Measurements from ENCODE around the gene KCNN3. TPM values are rescaled to one million over a fixed set of nuclear protein-coding genes. Genes with fewer than 3 reads are reported as not detected.

KCNN3 gene
- total RNA-seq, 6 donors from 2014 or later, result 2.7 to 6.6 (median 3.7) TPM

DNA sequence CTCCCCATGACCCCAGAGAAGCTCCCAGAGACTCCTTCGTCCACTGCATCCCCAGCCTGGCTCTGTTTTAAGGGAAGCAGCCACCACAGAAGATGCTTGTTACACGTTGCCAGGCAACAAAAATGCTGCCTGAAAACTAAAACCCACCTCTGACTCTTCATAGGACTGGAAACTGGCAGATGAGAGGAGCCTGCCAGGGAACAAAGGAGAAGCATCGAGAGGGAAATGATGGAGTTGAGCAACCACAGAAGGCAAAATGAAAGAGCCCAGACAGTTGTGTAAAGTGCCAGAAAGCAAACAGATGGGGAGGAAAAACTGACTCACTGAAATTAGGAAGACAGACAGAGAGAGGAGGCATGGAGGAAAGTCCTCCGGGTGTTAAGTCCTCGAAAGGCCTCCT lies 118.4 kb downstream of the KCNN3 start:
- Histone ChIP-seq H3K4me1 (peaks cover 7 to 9% (median 8%) of the 10 kb centered on the region in 4 donors), H3K27me3 (no peaks in the 10 kb centered on the region), H3K4me3 (no peak overlapping the region), H3K9me3 (no peaks in the 10 kb centered on the region), H3K36me3 (no peaks in the 10 kb centered on the region), H3K27ac (no peak overlapping the region)
- TF ChIP-seq POLR2AphosphoS5 (IDR thresholded peaks at IDR 0.05) (no peak), EP300 (IDR thresholded peaks at IDR 0.05) (no peak), POLR2A (IDR thresholded peaks at IDR 0.05) (no peak)
- TF ChIP-seq, protein P1, sequence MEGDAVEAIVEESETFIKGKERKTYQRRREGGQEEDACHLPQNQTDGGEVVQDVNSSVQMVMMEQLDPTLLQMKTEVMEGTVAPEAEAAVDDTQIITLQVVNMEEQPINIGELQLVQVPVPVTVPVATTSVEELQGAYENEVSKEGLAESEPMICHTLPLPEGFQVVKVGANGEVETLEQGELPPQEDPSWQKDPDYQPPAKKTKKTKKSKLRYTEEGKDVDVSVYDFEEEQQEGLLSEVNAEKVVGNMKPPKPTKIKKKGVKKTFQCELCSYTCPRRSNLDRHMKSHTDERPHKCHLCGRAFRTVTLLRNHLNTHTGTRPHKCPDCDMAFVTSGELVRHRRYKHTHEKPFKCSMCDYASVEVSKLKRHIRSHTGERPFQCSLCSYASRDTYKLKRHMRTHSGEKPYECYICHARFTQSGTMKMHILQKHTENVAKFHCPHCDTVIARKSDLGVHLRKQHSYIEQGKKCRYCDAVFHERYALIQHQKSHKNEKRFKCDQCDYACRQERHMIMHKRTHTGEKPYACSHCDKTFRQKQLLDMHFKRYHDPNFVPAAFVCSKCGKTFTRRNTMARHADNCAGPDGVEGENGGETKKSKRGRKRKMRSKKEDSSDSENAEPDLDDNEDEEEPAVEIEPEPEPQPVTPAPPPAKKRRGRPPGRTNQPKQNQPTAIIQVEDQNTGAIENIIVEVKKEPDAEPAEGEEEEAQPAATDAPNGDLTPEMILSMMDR (IDR thresholded peaks at IDR 0.05), result no peak
- WGBS, 2 donors, result 53 to 60% methylated on average over 5 of the region's 5 CpGs
- peak in 1 of 2 donors; percentile 62 for ATAC-seq (ENCODE audit: low FRiP score in 2 of 2)
- no peak for DNase-seq

DNA sequence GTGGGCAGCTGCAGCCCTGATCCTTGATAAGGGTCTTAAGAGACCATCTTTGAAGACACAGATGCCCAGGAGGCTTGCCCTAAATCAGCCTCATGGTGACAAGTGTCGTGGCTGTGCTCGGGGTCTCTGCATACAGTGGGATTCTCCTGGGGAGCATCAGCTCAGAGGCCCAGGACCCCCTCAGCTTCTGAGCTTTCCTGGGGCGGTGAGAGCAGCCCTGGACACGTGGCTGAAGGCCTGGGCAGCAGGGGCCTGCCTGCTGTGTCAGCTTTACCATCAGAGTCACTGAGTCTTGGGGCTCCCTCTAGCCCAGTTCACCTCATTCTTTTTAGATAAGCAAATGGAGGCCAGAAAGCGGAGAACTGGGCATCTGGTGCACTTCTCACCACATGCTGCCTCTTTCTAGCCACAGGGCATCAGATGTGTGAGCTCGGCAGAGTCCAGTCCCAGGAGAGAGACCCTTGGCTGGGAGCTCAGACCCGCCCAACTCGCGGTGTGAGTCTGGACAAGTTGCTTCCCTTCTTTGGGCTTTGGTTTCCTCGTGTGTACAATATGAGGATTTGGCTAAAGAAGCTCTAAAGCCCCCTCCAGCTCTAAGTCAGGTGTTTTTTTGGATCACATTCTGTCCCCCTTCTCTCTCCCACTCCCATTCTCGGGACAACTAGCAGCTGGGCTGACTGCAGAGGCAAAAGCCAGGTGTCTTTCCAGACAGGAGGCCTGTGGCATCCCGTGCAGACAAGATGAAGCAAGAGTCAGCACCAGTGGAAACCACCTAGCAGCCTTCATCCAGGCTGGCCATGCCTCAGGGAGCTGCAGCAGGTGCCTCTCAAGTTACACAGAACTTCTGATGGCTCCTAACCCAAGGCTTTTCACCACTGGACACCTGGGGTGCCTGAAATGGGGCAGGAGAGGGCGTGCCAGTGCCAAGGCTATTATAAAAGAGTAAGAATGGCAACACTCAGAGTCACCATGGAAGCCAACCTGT lies 119.1 kb downstream of the KCNN3 start:
- TF ChIP-seq POLR2AphosphoS5 (IDR thresholded peaks at IDR 0.05), result no peak
- TF ChIP-seq EP300 (IDR thresholded peaks at IDR 0.05), result no peak
- TF ChIP-seq, protein P1 (IDR thresholded peaks at IDR 0.05), result no peak
- TF ChIP-seq POLR2A (IDR thresholded peaks at IDR 0.05), result no peak
- Histone ChIP-seq H3K4me3 (no peak overlapping the region), H3K27ac (no peak overlapping the region), H3K27me3 (no peaks in the 10 kb centered on the region), H3K36me3 (no peaks in the 10 kb centered on the region), H3K4me1 (peaks cover 7 to 9% (median 8%) of the 10 kb centered on the region in 4 donors), H3K9me3 (no peaks in the 10 kb centered on the region)
- 83 to 87% methylated on average over 9 to 13 of the region's 13 CpGs for WGBS, 2 donors
- DNase-seq (no peak), ATAC-seq (ENCODE audit: low FRiP score in 2 of 2) (no peak)

DNA sequence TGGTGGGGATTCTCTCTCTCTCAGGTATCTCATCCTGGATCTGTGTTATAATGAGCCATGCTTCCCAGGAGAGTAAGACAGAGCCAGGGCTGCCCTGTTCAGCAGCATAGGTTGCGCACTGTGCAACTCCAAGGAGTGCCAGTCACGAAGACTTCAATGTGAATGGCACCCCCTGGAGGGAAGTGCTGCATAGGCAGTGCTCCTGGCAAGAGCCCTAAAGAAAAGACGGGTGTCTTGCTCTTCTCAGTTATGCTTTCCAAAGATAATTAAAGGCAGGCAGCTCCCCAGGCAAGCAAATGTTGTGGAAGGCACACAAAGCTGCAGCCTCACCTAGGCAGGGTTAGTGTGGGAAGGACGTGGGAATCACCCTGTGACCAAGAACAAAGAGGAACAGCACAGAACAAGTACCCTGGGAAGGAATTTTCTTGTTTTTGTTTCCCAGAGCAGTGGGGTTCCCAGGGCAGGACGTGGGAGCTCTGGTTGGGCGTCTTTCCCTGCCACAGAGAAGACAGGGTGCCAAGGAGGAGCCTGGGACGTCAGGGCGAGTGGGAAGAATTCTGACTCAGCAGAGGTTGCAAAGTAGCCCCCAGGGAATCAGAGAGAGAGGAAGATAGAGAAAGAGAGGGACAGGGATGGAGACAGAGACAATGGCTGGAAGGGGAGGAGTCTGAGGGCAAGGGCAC lies 120.9 kb downstream of the KCNN3 start:
- Histone ChIP-seq H3K27me3 (no peaks in the 10 kb centered on the region), H3K27ac (no peak overlapping the region), H3K9me3 (no peaks in the 10 kb centered on the region), H3K4me3 (no peak overlapping the region), H3K4me1 (peaks cover 7 to 9% (median 8%) of the 10 kb centered on the region in 4 donors), H3K36me3 (no peaks in the 10 kb centered on the region)
- TF ChIP-seq POLR2A (IDR thresholded peaks at IDR 0.05) (no peak), EP300 (IDR thresholded peaks at IDR 0.05) (no peak), POLR2AphosphoS5 (IDR thresholded peaks at IDR 0.05) (no peak)
- TF ChIP-seq, protein P1 (IDR thresholded peaks at IDR 0.05), result no peak
- ATAC-seq (ENCODE audit: low FRiP score in 2 of 2) (no peak), DNase-seq (no peak)
- WGBS, 2 donors, result 77 to 80% methylated on average over 8 of the region's 8 CpGs

DNA sequence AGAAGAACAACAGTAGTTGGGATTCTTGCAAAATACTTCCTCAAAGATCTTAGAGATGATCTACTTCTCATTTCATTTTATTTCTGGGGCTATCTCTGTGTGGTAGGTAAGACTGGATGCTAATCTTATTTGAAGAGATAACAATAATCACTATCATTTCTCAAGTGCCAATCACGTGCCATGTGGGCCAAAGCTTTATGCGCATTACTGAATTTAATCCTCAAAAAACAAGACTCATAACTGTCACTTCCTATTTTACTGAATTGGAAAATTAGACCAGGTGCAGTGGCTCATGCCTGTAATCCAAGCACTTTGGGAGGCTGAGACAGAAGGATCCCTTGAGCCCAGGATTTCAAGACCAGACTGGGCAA lies 121.7 kb downstream of the KCNN3 start:
- ATAC-seq (ENCODE audit: low FRiP score in 2 of 2) (no peak), DNase-seq (no peak)
- Histone ChIP-seq H3K27ac (no peak overlapping the region), H3K36me3 (no peaks in the 10 kb centered on the region), H3K4me1 (peaks cover 7 to 9% (median 8%) of the 10 kb centered on the region in 4 donors), H3K9me3 (no peaks in the 10 kb centered on the region), H3K27me3 (no peaks in the 10 kb centered on the region), H3K4me3 (no peak overlapping the region)
- WGBS, 2 donors, result 57 to 77% methylated on average over 2 of the region's 2 CpGs
- TF ChIP-seq, protein P1 (IDR thresholded peaks at IDR 0.05), result no peak
- TF ChIP-seq POLR2AphosphoS5 (IDR thresholded peaks at IDR 0.05) (no peak), POLR2A (IDR thresholded peaks at IDR 0.05) (no peak), EP300 (IDR thresholded peaks at IDR 0.05) (no peak)
